ENCODE measurements around the gene ADARB2. TPM values are rescaled to one million over a fixed set of nuclear protein-coding genes. Genes with fewer than 3 reads are reported as not detected.

The ADARB2 gene
- total and polyA plus RNA-seq, 2 experiments from 2014 or later: 2.0 to 5.0 TPM

DNA sequence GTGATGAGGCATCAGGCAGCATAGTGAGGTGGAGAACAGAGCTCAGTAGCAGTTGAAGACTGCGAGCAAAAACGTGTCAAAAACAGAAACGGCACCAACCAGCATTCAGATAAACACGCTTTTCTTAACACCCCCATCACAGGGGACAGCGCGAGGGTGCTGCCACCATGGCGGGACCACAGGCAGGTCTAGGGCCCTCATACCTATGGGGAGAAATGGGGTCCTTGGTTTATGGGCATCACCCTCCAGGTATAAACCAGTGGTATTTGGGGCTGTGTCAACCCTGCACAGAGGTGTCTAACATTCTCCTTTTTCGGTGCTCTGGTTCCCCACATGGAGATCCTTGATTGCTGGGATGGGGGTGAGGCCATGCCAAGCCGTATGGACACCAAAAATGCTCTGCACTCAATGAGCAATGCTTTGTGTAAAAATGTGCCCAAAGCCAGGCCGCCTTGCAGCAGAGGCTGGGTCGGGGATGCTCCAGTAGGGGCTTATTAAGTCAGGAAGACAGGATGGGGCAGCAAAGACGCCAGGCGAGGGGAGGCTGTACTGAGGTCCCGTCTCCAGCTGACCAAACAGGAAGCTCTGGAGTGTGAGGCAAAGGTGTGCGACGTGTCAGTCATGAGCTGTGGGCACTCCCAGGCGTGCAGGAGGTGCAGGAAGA lies 489.6 kb downstream of the ADARB2 start:
- Histone ChIP-seq H4K20me1 (replicated peaks; ENCODE audit: insufficient read depth) (no peaks in the 10 kb centered on the region), H3F3A (replicated peaks; ENCODE audit: low read depth) (no peaks in the 10 kb centered on the region), H3K4me3 (no peak overlapping the region), H3K27me3 (ENCODE audit: insufficient read depth) (no peaks in the 10 kb centered on the region), H3K27ac (ENCODE audit: low read depth) (no peak overlapping the region), H3K9me2 (ENCODE audit: insufficient read depth) (no peaks in the 10 kb centered on the region), H2AFZ (no peak overlapping the region), H3K4me1 (ENCODE audit: insufficient read depth) (no peaks in the 10 kb centered on the region), H3K4me2 (no peak overlapping the region), H3K36me3 (ENCODE audit: insufficient read depth) (no peaks in the 10 kb centered on the region), H3K79me2 (replicated peaks; ENCODE audit: insufficient read depth) (no peaks in the 10 kb centered on the region)
- peaks cover 6% of the 10 kb centered on the region for H3K27me3 Mint-ChIP-seq (ENCODE audit: insufficient read depth, low read depth, poor library complexity)
- ATAC-seq (no peak), DNase-seq (ENCODE audit: low spot score) (no peak)
- H3K4me3 Mint-ChIP-seq: no peak overlapping the region; the same call in 2 of the 3 replicates
- no peak overlapping the region for H3K27ac Mint-ChIP-seq
- peaks cover 3% of the 10 kb centered on the region; the same call in 2 of the 3 replicates for H3K9me3 Mint-ChIP-seq
- H3K36me3 Mint-ChIP-seq (ENCODE audit: low read depth): no peaks in the 10 kb centered on the region
- TF ChIP-seq REST (IDR thresholded peaks at IDR 0.05; ENCODE audit: unreplicated experiment) (no peak), ZNF114 (CRISPR knock-in tag; IDR thresholded peaks at IDR 0.05) (no peak), ZNF331 (CRISPR knock-in tag; IDR thresholded peaks at IDR 0.05; ENCODE audit: low read depth) (no peak), CTCF (conservative IDR thresholded peaks at IDR 0.05; ENCODE audit: low read depth in 2 of 2) (no peak), EZH2phosphoT487 (IDR thresholded peaks at IDR 0.05; ENCODE audit: unreplicated experiment) (no peak), STAT1 (IDR thresholded peaks at IDR 0.05; ENCODE audit: unreplicated experiment) (no peak), EZH2 (IDR thresholded peaks at IDR 0.05; ENCODE audit: low read depth, unreplicated experiment) (no peak), CREB1 (CRISPR knock-in tag; IDR thresholded peaks at IDR 0.05; ENCODE audit: low read depth) (no peak), POLR2AphosphoS5 (IDR thresholded peaks at IDR 0.05; ENCODE audit: low read depth) (no peak), ZNF462 (CRISPR knock-in tag; IDR thresholded peaks at IDR 0.05) (no peak), NANOG (IDR thresholded peaks at IDR 0.05; ENCODE audit: borderline replicate concordance) (no peak), JUNB (IDR thresholded peaks at IDR 0.05; ENCODE audit: unreplicated experiment) (no peak)
- TF ChIP-seq, protein P1, sequence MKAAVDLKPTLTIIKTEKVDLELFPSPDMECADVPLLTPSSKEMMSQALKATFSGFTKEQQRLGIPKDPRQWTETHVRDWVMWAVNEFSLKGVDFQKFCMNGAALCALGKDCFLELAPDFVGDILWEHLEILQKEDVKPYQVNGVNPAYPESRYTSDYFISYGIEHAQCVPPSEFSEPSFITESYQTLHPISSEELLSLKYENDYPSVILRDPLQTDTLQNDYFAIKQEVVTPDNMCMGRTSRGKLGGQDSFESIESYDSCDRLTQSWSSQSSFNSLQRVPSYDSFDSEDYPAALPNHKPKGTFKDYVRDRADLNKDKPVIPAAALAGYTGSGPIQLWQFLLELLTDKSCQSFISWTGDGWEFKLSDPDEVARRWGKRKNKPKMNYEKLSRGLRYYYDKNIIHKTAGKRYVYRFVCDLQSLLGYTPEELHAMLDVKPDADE (IDR thresholded peaks at IDR 0.05): no peak
- H3K4me1 Mint-ChIP-seq: peaks cover 3% of the 10 kb centered on the region; the same call in 2 of the 3 replicates
